GM12891 (cell line): ENCODE results near the gene ALG11.

Experiments used
- POLR2A ChIP-seq: IDR thresholded peaks from 2 replicates; pipeline ENCODE4 v1.6.1; 2011; ENCODE audit warnings: low read depth, low read length, control low read depth
- POLR2AphosphoS5 ChIP-seq: IDR thresholded peaks from 2 replicates; pipeline ENCODE4 v1.6.1; 2011; ENCODE audit warnings: low read depth, low read length, control low read depth
- TAF1 ChIP-seq: IDR thresholded peaks from 2 replicates; pipeline ENCODE4 v1.6.1; 2011; ENCODE audit warnings: low read depth, low read length, control low read depth

DNA sequence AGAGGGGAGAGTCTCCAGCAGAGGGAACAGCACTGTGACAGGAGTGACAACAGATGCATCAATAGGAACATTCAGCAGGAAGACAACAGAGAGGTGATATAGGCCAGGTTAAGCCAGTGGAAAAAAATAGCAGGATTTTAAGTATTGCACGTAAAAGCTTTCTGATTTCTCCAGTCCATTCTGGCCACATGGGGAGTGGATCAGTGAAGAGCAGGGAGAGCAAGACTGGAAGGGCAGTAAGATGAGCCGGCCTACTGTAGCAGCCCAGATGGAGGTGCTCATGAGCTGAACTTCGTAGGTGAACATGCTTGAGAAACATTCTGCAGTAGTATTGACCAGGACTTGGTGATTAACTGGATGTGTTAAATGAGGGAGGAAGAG, 14.0 kb downstream of the ALG11 start:
- TF ChIP-seq POLR2A: no peak
- TF ChIP-seq POLR2AphosphoS5: no peak
- TF ChIP-seq TAF1: no peak
